Measurements from ENCODE around the gene THEM4. TPM values are rescaled to one million over a fixed set of nuclear protein-coding genes. Genes with fewer than 3 reads are reported as not detected.

THEM4 gene
- total RNA-seq, 1 donor from 2014 or later: 15.7 TPM

GRCh38 chr1:151956957-151957497, 47.7 kb upstream of the THEM4 start:
- no peaks in the 10 kb centered on the region for H3K9me3 Mint-ChIP-seq (ENCODE audit: unreplicated experiment)
- Histone ChIP-seq H3K9me3 (ENCODE audit: insufficient read depth, low read depth, low read length) (no peaks in the 10 kb centered on the region), H4K20me1 (ENCODE audit: insufficient read depth, low read length) (no peaks in the 10 kb centered on the region), H3K27me3 (ENCODE audit: insufficient read depth, low read length) (no peaks in the 10 kb centered on the region), H3K4me2 (ENCODE audit: low read length) (no peak overlapping the region), H2AFZ (ENCODE audit: low read depth, low read length) (no peak overlapping the region), H3K4me3 (ENCODE audit: insufficient read depth, low read depth, low read length) (no peak overlapping the region), H3K4me1 (ENCODE audit: insufficient read depth, low read length) (no peaks in the 10 kb centered on the region), H3K9ac (ENCODE audit: low read length) (no peak overlapping the region), H3K79me2 (ENCODE audit: insufficient read depth, low read length) (no peaks in the 10 kb centered on the region), H3K36me3 (ENCODE audit: insufficient read depth, low read length) (no peaks in the 10 kb centered on the region), H3K27ac (ENCODE audit: low read depth, low read length) (no peak overlapping the region)
- H3K27ac Mint-ChIP-seq (ENCODE audit: unreplicated experiment): no peak overlapping the region
- H3K4me1 Mint-ChIP-seq (ENCODE audit: low read depth, unreplicated experiment): peaks cover 2% of the 10 kb centered on the region
- H3K36me3 Mint-ChIP-seq (ENCODE audit: low read depth, unreplicated experiment): no peaks in the 10 kb centered on the region
- H3K27me3 Mint-ChIP-seq (ENCODE audit: low read depth, unreplicated experiment): no peaks in the 10 kb centered on the region
- DNase-seq (ENCODE audit: low read depth) (no peak), FAIRE-seq (no peak)
- H3K4me3 Mint-ChIP-seq (ENCODE audit: unreplicated experiment): no peak overlapping the region
- TF ChIP-seq EZH2 (IDR thresholded peaks at IDR 0.05; ENCODE audit: insufficient read depth, low read length) (no peak), CTCF (IDR thresholded peaks at IDR 0.05; ENCODE audit: insufficient read depth, low read depth, low read length) (no peak)

GRCh38 chr1:151953409-151954094, 44.2 kb upstream of the THEM4 start:
- Histone ChIP-seq H3K79me2 (ENCODE audit: insufficient read depth, low read length) (no peaks in the 10 kb centered on the region), H3K9me3 (ENCODE audit: insufficient read depth, low read depth, low read length) (no peaks in the 10 kb centered on the region), H3K4me2 (ENCODE audit: low read length) (no peak overlapping the region), H4K20me1 (ENCODE audit: insufficient read depth, low read length) (no peaks in the 10 kb centered on the region), H3K27me3 (ENCODE audit: insufficient read depth, low read length) (no peaks in the 10 kb centered on the region), H3K27ac (ENCODE audit: low read depth, low read length) (no peak overlapping the region), H3K36me3 (ENCODE audit: insufficient read depth, low read length) (no peaks in the 10 kb centered on the region), H3K9ac (ENCODE audit: low read length) (no peak overlapping the region), H2AFZ (ENCODE audit: low read depth, low read length) (no peak overlapping the region), H3K4me1 (ENCODE audit: insufficient read depth, low read length) (no peaks in the 10 kb centered on the region), H3K4me3 (ENCODE audit: insufficient read depth, low read depth, low read length) (no peak overlapping the region)
- Mint-ChIP-seq H3K4me1 (ENCODE audit: low read depth, unreplicated experiment) (no peaks in the 10 kb centered on the region), H3K27me3 (ENCODE audit: low read depth, unreplicated experiment) (peaks cover 4% of the 10 kb centered on the region), H3K4me3 (ENCODE audit: unreplicated experiment) (no peak overlapping the region), H3K9me3 (ENCODE audit: unreplicated experiment) (no peaks in the 10 kb centered on the region), H3K27ac (ENCODE audit: unreplicated experiment) (no peak overlapping the region), H3K36me3 (ENCODE audit: low read depth, unreplicated experiment) (no peaks in the 10 kb centered on the region)
- FAIRE-seq (no peak), DNase-seq (ENCODE audit: low read depth) (no peak)
- TF ChIP-seq CTCF (IDR thresholded peaks at IDR 0.05; ENCODE audit: insufficient read depth, low read depth, low read length) (no peak), EZH2 (IDR thresholded peaks at IDR 0.05; ENCODE audit: insufficient read depth, low read length) (no peak)

- Mint-ChIP-seq H3K36me3 (ENCODE audit: low read depth, unreplicated experiment) (no peaks in the 10 kb centered on the region), H3K9me3 (ENCODE audit: unreplicated experiment) (no peaks in the 10 kb centered on the region), H3K27ac (ENCODE audit: unreplicated experiment) (no peak overlapping the region), H3K4me3 (ENCODE audit: unreplicated experiment) (no peak overlapping the region), H3K27me3 (ENCODE audit: low read depth, unreplicated experiment) (peaks cover 4% of the 10 kb centered on the region), H3K4me1 (ENCODE audit: low read depth, unreplicated experiment) (no peaks in the 10 kb centered on the region)
- Histone ChIP-seq H3K36me3 (ENCODE audit: insufficient read depth, low read length) (no peaks in the 10 kb centered on the region), H3K4me2 (ENCODE audit: low read length) (no peak overlapping the region), H3K9me3 (ENCODE audit: insufficient read depth, low read depth, low read length) (no peaks in the 10 kb centered on the region), H3K27ac (ENCODE audit: low read depth, low read length) (no peak overlapping the region), H2AFZ (ENCODE audit: low read depth, low read length) (no peak overlapping the region), H3K79me2 (ENCODE audit: insufficient read depth, low read length) (no peaks in the 10 kb centered on the region), H4K20me1 (ENCODE audit: insufficient read depth, low read length) (no peaks in the 10 kb centered on the region), H3K4me1 (ENCODE audit: insufficient read depth, low read length) (no peaks in the 10 kb centered on the region), H3K4me3 (ENCODE audit: insufficient read depth, low read depth, low read length) (no peak overlapping the region), H3K9ac (ENCODE audit: low read length) (no peak overlapping the region), H3K27me3 (ENCODE audit: insufficient read depth, low read length) (no peaks in the 10 kb centered on the region)
- TF ChIP-seq EZH2 (IDR thresholded peaks at IDR 0.05; ENCODE audit: insufficient read depth, low read length) (no peak), CTCF (IDR thresholded peaks at IDR 0.05; ENCODE audit: insufficient read depth, low read depth, low read length) (no peak)
- FAIRE-seq (no peak), DNase-seq (ENCODE audit: low read depth) (no peak)
Measured at GRCh38 chr1:151952811-151953210, 43.5 kb upstream of the THEM4 start.

All from astrocyte (in vitro differentiated cells and primary cell).